GM21528 (cell line): ENCODE results near the gene PIK3C2A.
"Not testable (repeated sequence)": the region's sequence is repeated elsewhere in the genome, so short reads cannot be mapped to it uniquely, and the experiment has no call there.

Experiments used
- ATAC-seq: cut with Tn5 transposase; IDR thresholded peaks from one replicate; pipeline ENCODE4 v1.9.1; 2021; ENCODE audit warnings: mild to moderate bottlenecking, moderate library complexity; ENCODE audit not compliant: unreplicated experiment, low FRiP score

Gene PIK3C2A

DNA sequence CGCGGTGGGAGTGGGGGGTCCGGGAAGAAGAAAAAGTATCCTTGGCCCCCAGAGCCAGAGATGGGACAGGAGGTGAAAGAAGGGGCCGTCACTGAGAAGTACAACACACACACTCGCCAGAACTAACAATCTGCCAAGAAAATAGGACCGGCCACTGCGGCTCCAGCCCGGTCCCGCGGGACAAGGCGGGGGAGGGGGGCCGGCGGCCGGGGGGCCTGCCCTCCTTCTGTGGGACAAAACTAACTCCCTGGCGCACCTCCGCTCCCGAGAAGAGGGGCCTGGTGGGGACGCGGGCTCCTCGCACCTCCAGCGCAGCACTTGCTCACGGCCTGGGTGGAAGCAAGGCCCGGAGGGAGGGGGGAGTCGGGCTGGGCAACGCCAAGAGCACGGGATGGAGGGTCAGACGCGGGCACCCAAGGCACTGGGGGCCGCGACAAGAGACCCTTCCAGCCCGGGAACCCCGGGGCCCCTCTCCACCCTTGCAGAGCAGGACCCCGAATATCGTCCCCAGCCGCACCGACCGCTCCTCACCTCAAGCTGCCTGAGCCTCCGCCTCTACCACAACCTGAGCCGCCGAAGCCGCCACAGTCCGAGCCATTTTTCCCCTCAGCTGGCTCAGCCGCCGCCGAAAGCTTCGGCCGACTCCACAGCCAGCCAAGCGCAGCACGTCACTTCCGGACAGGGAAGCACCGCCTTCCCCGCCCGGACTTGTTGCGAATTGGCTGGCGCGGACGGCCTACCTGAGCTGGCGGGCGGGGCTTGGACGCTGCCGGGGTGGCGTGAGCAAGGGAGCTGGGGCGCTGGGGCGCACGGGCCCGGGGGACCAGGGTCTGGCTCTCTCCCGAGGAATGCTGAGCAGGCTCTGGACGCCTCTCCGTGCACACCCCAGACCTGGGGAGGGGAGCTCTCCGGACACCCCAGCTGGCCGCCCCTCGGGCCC, at the start of gene PIK3C2A:
PIK3C2A (minus strand) TSS at position 670 of the 940 bp plus-strand sequence. CDS start 38,245 bp downstream, outside the sequence.
- peak; percentile 99 for ATAC-seq

- ATAC-seq = no peak
These were observed 49.4 kb upstream of the PIK3C2A start for GRCh38 chr11:17257196-17257595.

- ATAC-seq = no peak
These were observed 48.7 kb upstream of the PIK3C2A start for GRCh38 chr11:17256512-17256911.

DNA sequence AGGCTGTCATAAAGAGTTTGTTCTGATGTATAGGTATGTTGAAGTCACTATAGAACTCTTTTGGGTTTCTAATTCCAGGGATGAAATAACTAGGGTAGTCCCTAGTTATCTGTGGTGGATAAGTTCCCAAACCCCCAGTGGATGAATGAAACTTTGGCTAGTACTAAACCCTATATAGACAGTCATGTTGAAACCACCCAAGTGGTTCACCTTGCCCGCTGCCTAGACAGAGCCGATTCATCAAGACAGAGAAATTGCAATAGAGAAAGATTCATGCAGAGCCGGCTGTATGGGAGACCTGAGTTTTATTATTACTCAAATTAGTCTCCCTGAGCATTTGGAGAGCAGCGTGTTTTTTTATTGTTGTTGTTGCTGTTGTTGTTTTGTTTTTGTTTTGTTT, 44.9 kb upstream of the PIK3C2A start:
- no peak for ATAC-seq

DNA sequence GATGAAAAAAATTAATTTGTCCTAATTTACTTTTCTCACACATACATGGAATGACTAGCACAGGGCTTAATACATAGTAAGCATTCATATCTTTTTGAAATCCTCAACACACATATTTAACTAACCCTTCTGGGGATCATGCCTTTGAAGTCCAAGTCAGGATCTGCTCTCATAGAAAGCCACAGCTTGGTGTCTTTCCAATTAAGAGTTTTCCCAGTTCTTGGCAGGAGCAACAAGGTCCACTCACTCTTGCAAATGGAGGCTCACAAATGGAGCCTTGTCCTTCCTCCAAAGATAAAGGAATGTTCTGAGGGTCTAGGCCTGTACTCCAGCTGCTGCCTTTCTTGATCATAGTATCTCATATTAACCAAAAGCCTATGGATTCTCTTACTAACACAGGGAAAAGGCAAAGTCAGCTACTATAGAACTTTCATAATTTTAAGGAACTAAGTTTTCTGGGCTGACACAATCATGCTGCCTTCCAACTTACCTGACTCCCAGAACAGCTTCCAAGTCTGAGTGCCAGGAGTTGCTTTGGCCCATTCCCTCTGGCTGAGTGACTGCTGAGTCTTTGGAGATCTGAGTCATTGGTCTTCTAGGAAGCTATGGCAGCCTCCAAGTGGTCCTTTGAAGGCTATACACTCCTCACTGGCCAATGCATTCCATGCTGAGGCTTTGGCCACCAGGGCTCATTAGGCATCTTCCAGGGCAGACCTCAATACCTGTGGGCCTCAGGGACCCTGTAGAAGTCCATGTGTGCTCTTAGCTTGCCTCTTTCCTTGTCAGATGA, 43.0 kb upstream of the PIK3C2A start:
- ATAC-seq = no peak

GRCh38 chr11:17244046-17244445, 36.3 kb upstream of the PIK3C2A start:
- ATAC-seq = peak; percentile 78

DNA sequence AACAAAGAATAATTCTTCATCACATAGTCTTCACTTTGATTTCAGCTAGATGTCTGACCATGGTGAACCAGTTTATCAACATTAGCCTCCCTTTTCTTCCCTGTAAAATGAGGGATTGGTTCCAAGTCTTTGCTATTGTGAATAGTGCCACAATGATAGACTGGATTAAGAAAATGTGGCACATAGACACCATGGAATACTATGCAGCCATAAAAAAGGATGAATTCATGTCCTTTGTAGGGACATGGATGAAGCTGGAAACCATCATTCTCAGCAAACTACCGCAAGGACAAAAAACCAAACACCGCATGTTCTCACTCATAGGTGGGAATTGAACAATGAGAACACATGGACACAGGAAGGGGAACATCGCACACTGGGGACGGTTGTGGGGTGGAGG, 35.2 kb upstream of the PIK3C2A start:
- ATAC-seq = not testable (repeated sequence)

DNA sequence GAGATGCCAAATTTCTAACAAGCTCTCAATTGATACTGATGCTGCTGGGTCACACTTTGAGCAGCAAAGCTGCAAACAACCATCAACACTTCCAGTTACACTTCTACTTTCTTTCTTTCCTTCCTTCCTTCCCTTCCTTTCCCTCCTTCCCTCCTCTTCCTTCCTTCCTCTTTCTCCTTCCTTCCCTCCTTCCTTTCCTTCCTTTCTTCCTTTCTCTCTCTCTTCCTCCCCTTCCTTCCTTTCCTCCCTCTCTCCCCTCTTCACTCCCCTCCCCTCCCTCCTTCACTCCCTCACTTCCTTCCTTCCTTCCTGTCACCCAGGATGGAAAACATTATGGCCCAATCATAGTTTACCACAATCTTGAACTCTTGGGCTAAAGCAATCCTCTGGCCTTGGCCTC, 33.0 kb upstream of the PIK3C2A start:
- ATAC-seq = no peak

- not testable (repeated sequence) for ATAC-seq
These were observed 32.1 kb upstream of the PIK3C2A start for GRCh38 chr11:17239927-17240326.

DNA sequence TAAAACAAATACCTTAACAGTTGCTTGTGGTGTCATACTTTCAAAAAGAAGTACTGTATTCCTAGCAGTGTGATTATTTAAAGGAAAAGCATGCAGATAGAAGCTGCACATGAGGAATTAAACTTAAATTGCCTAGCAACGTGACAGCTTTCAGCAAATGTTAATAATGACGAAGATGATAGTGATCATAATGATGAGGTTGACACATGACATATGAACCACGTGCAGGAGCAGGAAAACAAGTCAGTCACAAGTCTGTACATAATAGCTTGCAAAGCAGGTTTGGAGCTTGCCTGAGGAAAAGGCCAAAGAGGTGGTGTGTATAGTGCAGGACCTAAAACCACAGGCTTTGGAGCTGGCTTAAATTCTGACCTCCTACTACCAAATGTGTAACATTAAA, 30.6 kb upstream of the PIK3C2A start:
- ATAC-seq = no peak

- ATAC-seq = no peak
These were observed 25.3 kb upstream of the PIK3C2A start for GRCh38 chr11:17233101-17233500.

DNA sequence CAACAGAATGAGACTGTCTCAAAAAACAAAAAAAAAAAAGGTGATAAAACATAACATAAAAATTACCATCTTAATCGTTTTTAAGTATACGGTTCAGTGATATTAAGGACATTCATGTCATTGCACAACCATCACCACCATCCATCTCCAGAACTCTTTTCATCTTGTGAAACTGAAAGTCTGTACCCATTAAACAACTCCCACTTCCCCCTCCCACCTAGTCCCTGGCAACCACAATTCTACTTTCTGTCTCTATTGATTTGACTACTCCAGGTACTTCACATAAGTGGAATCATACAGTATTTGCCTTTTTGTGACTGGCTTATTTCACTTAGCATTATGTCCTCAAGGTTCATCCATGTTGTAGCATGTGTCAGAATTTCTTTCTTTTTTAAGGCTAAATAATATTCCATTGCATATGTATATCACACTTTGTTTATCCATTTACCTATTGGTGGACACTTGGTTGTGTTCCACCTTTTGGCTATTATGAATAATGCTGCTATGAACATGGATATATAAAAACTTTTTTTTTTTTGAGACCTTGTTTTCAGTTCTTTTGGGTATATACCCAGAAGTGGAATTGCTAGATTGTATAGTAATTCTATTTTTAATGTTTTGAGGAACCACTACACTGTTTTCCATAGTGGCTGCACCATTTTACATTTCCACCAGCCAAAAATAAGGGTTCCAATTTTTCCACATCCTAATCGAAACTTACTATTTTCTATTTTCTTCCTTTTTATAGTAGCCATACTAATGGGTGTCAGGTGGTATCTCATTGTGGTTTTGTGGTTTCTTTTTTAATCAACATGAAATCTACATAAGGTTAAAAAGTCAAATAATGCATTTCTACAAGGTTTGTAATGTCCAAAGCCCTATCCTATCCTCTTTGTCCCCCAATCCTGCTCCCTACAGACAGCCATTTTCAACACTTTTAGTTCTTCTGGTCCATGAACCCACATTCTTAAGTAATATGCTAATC, 23.4 kb upstream of the PIK3C2A start:
- peak; percentile 92 for ATAC-seq

GRCh38 chr11:17229481-17230152, 21.8 kb upstream of the PIK3C2A start:
- no peak for ATAC-seq

DNA sequence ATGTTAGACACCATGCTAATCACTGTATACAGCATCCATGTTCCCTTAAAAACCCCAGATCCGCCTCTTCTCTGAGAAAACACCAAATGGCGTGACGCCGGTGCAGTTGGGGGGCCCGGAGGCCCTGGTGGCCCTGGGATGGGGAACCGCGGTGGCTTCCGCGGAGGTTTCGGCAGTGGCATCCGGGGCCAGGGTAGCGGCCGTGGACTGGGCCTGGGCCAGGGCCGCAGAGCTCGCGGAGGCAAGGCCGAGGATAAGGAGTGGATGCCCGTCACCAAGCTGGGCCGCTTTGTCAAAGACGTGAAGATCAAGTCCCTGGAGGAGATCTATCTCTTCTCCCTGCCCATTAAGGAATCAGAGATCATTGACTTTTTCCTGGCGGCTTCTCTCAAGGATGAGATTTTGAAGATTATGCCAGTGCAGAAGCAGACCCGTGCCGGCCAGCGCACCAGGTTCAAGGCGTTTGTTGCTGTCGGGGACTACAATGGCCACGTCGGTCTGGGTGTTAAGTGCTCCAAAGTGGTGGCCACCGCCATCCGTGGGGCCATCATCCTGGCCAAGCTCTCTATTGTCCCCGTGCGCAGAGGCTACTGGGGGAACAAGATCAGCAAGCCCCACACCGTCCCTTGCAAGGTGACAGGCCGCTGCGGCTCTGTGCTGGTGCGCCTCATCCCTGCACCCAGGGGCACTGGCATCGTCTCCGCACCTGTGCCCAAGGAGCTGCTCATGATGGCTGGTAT, 20.6 kb upstream of the PIK3C2A start:
- not testable (repeated sequence) for ATAC-seq

GRCh38 chr11:17224727-17225126, 16.9 kb upstream of the PIK3C2A start:
- ATAC-seq = no peak

GRCh38 chr11:17221968-17222367, 14.2 kb upstream of the PIK3C2A start:
- no peak for ATAC-seq

DNA sequence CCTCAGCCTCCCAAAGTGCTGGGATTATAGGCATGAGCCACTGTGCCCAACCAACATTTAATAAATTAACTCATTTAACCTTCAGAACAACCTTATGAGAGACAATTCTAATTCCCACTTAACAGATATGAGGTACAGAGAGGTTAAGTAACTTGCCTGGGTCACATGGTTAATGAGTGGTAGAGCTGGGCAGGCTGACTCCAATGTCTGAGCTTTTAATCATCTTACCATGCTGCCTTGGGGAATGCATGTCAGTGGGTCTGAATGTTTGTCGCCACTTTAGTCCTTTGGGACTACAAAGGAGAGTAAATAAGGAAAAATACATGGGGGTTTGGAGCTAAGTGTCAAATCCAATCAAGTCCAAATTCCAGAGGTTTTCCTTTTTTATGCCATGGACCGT, 11.2 kb upstream of the PIK3C2A start:
- ATAC-seq = no peak

- no peak for ATAC-seq
These were observed 10.6 kb upstream of the PIK3C2A start for GRCh38 chr11:17218403-17218802.

DNA sequence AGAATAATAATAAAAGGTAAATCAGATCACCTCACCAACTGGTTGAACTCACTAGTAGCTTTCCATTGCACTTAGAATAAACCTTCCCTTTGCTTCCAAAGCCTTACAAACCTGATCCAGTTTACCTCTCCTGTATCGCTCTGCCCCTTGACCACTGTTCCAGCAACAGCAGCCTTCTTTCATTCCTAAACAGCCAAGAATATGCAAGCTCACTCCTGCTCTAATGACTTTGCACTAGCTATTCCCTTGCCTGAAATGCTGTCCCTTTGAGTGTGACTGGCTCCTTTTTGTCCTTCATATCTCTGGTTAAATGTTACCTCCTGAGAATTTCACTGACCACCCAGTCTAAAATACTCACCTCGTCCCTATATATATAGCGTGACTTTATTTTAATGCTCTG, 9.6 kb upstream of the PIK3C2A start:
- no peak for ATAC-seq
